GM12875 (cell line): ENCODE results near the gene ASCC1.

Source experiments
- H3K4me3 ChIP-seq: one replicate; pipeline ENCODE4 v1.5.1; 2011; ENCODE audit warnings: low read depth, low read length, control low read depth
- CTCF ChIP-seq: IDR thresholded peaks from 2 replicates; pipeline ENCODE4 v1.5.1; 2011; ENCODE audit warnings: low read depth, mild to moderate bottlenecking, control low read depth, inconsistent platforms, low read length, moderate library complexity, borderline replicate concordance; ENCODE audit not compliant: insufficient read depth

The ASCC1 gene

GRCh38 chr10:72105098-72105475, 111.0 kb downstream of the ASCC1 start:
- no peak overlapping the region for H3K4me3 ChIP-seq
- no peak for TF ChIP-seq CTCF

GRCh38 chr10:72104472-72105097, 111.5 kb downstream of the ASCC1 start:
- TF ChIP-seq CTCF = no peak
- H3K4me3 ChIP-seq = no peak overlapping the region

- TF ChIP-seq CTCF = no peak
- no peak overlapping the region for H3K4me3 ChIP-seq
Observed at GRCh38 chr10:72099600-72099921, 116.5 kb downstream of the ASCC1 start.

- no peak overlapping the region for H3K4me3 ChIP-seq
- no peak for TF ChIP-seq CTCF
Observed at GRCh38 chr10:72098836-72099599, 117.1 kb downstream of the ASCC1 start.

GRCh38 chr10:72098301-72098835, 117.7 kb downstream of the ASCC1 start:
- no peak for TF ChIP-seq CTCF
- H3K4me3 ChIP-seq = no peak overlapping the region

- H3K4me3 ChIP-seq = no peak overlapping the region
- TF ChIP-seq CTCF = no peak
Observed at GRCh38 chr10:72097448-72098300, 118.4 kb downstream of the ASCC1 start.
